ENCODE measurements around the gene MSI2. TPM values are rescaled to one million over a fixed set of nuclear protein-coding genes. Genes with fewer than 3 reads are reported as not detected.

Gene MSI2
- total and polyA plus RNA-seq, 4 donors = 9.4 to 64.0 (median 30.4) TPM

GRCh38 chr17:57313097-57313835, 56.9 kb downstream of the MSI2 start:
- Histone ChIP-seq H3K4me1 (ENCODE audit: control insufficient read depth in 5 of 5, insufficient read depth in 5 of 5, low read length in 5 of 5) (peaks cover 0 to 3% (median 0%) of the 10 kb centered on the region in 5 donors), H3K9me3 (ENCODE audit: control insufficient read depth in 4 of 4, insufficient read depth in 3 of 4, low read length in 3 of 4) (no peaks in the 10 kb centered on the region), H3K36me3 (ENCODE audit: control insufficient read depth in 4 of 4, insufficient read depth in 4 of 4, low read length in 4 of 4) (peaks cover 0 to 3% (median 0%) of the 10 kb centered on the region in 4 donors), H3K9ac (ENCODE audit: insufficient read depth in 1 of 2, low read length in 2 of 2) (no peak overlapping the region), H3K4me3 (no peak overlapping the region), H3K27me3 (ENCODE audit: control insufficient read depth in 3 of 3, insufficient read depth in 3 of 3, low read length in 2 of 3) (no peaks in the 10 kb centered on the region), H3K27ac (ENCODE audit: low read depth in 1 of 2, low read length in 1 of 2) (no peak overlapping the region)
- ATAC-seq (ENCODE audit: insufficient read depth, low FRiP score) (no peak), DNase-seq (no peak)
- no peak for TF ChIP-seq CTCF (IDR thresholded peaks at IDR 0.05; ENCODE audit: control extremely low read depth, extremely low read depth)
- 88 to 91% methylated on average over 12 of the region's 12 CpGs for WGBS, 2 donors

GRCh38 chr17:57315061-57316015, 59.0 kb downstream of the MSI2 start:
- no peak overlapping the region for H3K9ac ChIP-seq (ENCODE audit: insufficient read depth in 1 of 2, low read length in 2 of 2)
- H3K27me3 ChIP-seq (ENCODE audit: control insufficient read depth in 3 of 3, insufficient read depth in 3 of 3, low read length in 2 of 3) = no peaks in the 10 kb centered on the region
- peaks cover 0 to 3% (median 0%) of the 10 kb centered on the region in 5 donors for H3K4me1 ChIP-seq (ENCODE audit: control insufficient read depth in 5 of 5, insufficient read depth in 5 of 5, low read length in 5 of 5)
- DNase-seq = no peak
- ATAC-seq (ENCODE audit: insufficient read depth, low FRiP score) = no peak
- no peaks in the 10 kb centered on the region for H3K9me3 ChIP-seq (ENCODE audit: control insufficient read depth in 4 of 4, insufficient read depth in 3 of 4, low read length in 3 of 4)
- no peak overlapping the region for H3K4me3 ChIP-seq
- WGBS, 2 donors = 93 to 95% methylated on average over 16 of the region's 16 CpGs
- H3K36me3 ChIP-seq (ENCODE audit: control insufficient read depth in 4 of 4, insufficient read depth in 4 of 4, low read length in 4 of 4) = peaks cover 0 to 3% (median 0%) of the 10 kb centered on the region in 4 donors
- no peak overlapping the region for H3K27ac ChIP-seq (ENCODE audit: low read depth in 1 of 2, low read length in 1 of 2)
- no peak for TF ChIP-seq CTCF (IDR thresholded peaks at IDR 0.05; ENCODE audit: control extremely low read depth, extremely low read depth)

GRCh38 chr17:57316361-57316760, 60.0 kb downstream of the MSI2 start:
- TF ChIP-seq CTCF (IDR thresholded peaks at IDR 0.05; ENCODE audit: control extremely low read depth, extremely low read depth) = no peak
- 97 to 99% methylated on average over 5 of the region's 5 CpGs for WGBS, 2 donors
- ATAC-seq (ENCODE audit: insufficient read depth, low FRiP score) = no peak

More at GRCh38 chr17:57316361-57316760, 60.0 kb downstream of the MSI2 start:
- H3K27me3 ChIP-seq (ENCODE audit: control insufficient read depth in 3 of 3, insufficient read depth in 3 of 3, low read length in 2 of 3) = no peaks in the 10 kb centered on the region
- H3K9ac ChIP-seq (ENCODE audit: insufficient read depth in 1 of 2, low read length in 2 of 2) = no peak overlapping the region
- H3K4me3 ChIP-seq = no peak overlapping the region
- no peaks in the 10 kb centered on the region for H3K9me3 ChIP-seq (ENCODE audit: control insufficient read depth in 4 of 4, insufficient read depth in 3 of 4, low read length in 3 of 4)
- H3K27ac ChIP-seq (ENCODE audit: low read depth in 1 of 2, low read length in 1 of 2) = no peak overlapping the region
- peaks cover 0 to 3% (median 0%) of the 10 kb centered on the region in 5 donors for H3K4me1 ChIP-seq (ENCODE audit: control insufficient read depth in 5 of 5, insufficient read depth in 5 of 5, low read length in 5 of 5)
- DNase-seq = no peak
- H3K36me3 ChIP-seq (ENCODE audit: control insufficient read depth in 4 of 4, insufficient read depth in 4 of 4, low read length in 4 of 4) = peaks cover 0 to 3% (median 0%) of the 10 kb centered on the region in 4 donors
